Omental fat pad (tissue), 4 donors: ENCODE measurements around the gene NOLC1. TPM values are rescaled to one million over a fixed set of nuclear protein-coding genes. Genes with fewer than 3 reads are reported as not detected.

ENCODE experiments used
- ATAC-seq: fragments of 150-250 bp; one replicate; pipeline ENCODE4 v1.9.1; 2016; ENCODE audit warnings: mild to moderate bottlenecking, moderate library complexity; ENCODE audit not compliant: low FRiP score
- DNase-seq: peaks from one replicate; pipeline ENCODE4 v3.0.0-alpha.2; 2019; ENCODE audit warnings: low spot score
- total RNA-seq, 4 donors: library from RNA; depleted of rRNA; stranded (reverse); fragments of >200 nt; gene quantifications; one replicate each; pipeline ENCODE4 v1.1.0, GENCODE V29; 2016
- TF ChIP-seq, protein P1 (sequence below), 3 donors: fragments of 450-650 bp; IDR thresholded peaks; one replicate each; pipeline ENCODE4 v1.5.1; 2016 to 2017; ENCODE audit warnings: antibody characterized with exemption in 3 of 3, mild to moderate bottlenecking in 3 of 3, moderate library complexity in 2 of 3

Gene NOLC1
- total RNA-seq, 4 donors from 2014 or later: 35.3 to 229 (median 81.7) TPM

- TF ChIP-seq, protein P1, sequence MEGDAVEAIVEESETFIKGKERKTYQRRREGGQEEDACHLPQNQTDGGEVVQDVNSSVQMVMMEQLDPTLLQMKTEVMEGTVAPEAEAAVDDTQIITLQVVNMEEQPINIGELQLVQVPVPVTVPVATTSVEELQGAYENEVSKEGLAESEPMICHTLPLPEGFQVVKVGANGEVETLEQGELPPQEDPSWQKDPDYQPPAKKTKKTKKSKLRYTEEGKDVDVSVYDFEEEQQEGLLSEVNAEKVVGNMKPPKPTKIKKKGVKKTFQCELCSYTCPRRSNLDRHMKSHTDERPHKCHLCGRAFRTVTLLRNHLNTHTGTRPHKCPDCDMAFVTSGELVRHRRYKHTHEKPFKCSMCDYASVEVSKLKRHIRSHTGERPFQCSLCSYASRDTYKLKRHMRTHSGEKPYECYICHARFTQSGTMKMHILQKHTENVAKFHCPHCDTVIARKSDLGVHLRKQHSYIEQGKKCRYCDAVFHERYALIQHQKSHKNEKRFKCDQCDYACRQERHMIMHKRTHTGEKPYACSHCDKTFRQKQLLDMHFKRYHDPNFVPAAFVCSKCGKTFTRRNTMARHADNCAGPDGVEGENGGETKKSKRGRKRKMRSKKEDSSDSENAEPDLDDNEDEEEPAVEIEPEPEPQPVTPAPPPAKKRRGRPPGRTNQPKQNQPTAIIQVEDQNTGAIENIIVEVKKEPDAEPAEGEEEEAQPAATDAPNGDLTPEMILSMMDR (IDR thresholded peaks at IDR 0.05): no peak
- DNase-seq (no peak), ATAC-seq (no peak)
Observed at GRCh38 chr10:102113261-102113955, 38.8 kb upstream of the NOLC1 start.

GRCh38 chr10:102113956-102114857, 38.0 kb upstream of the NOLC1 start:
- TF ChIP-seq, protein P1 (IDR thresholded peaks at IDR 0.05): no peak
- peak; percentile 2 for ATAC-seq
- DNase-seq: no peak

GRCh38 chr10:102114861-102115618, 37.1 kb upstream of the NOLC1 start:
- peak; percentile 56 for ATAC-seq

DNA sequence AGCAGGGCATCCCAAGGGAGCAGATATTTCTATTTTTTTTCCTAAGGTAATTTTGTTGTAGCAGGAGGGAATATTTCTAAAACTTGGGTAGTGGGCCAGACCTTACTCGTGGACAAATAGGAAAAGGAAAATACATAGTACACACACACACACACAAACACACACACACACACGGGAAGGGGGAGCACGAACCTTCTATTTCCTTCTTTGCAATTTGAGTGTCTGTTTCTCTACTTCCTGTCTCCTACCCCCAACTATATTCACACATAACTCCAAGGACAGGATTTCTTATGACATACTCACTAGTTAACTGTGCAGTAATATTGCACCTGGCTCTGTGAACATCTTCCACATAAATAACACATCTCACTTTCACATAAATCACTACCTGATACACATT, 36.4 kb upstream of the NOLC1 start:
- no peak for ATAC-seq
- TF ChIP-seq, protein P1 (IDR thresholded peaks at IDR 0.05): no peak

More at GRCh38 chr10:102114861-102115618, 37.1 kb upstream of the NOLC1 start:
- TF ChIP-seq, protein P1 (IDR thresholded peaks at IDR 0.05): no peak
- peak; percentile 64 for DNase-seq

DNA sequence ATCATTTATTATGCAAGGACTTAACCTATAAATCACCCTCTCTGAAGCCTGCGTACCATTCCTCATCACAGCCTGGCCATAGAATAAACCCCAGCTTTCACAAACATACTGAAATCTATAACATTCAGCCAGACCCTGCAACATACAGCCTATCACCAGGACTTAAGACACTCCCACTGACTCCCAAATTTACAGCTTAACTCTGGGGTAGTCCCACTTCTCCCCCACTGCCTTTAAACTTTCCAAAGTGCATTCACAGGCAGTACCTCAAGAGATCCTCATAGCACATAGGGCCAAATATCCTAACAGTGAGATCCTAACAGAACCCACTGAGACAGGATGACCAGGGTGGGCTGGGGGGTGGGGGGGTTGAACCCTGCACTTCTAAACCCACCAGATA, 35.5 kb upstream of the NOLC1 start:
- TF ChIP-seq, protein P1 (IDR thresholded peaks at IDR 0.05): no peak
- no peak for ATAC-seq
- no peak for DNase-seq

More for the DNA sequence above, 36.4 kb upstream of the NOLC1 start:
- DNase-seq: no peak

- ATAC-seq (no peak), DNase-seq (no peak)
- TF ChIP-seq, protein P1 (IDR thresholded peaks at IDR 0.05): no peak
Observed at GRCh38 chr10:102117391-102118159, 34.6 kb upstream of the NOLC1 start.
